H1 (cell line): ENCODE measurements around the gene SLC26A9. TPM values are rescaled to one million over a fixed set of nuclear protein-coding genes. Genes with fewer than 3 reads are reported as not detected.

Experiments used
- ASH2L ChIP-seq: fragments of 200-600, 300-600 bp; sonication (generic); IDR thresholded peaks from one replicate; pipeline ENCODE4 v1.7.1; 2017; ENCODE audit warnings: low read length
- BACH1 ChIP-seq: IDR thresholded peaks from 2 replicates; pipeline ENCODE4 v1.6.1; 2012; ENCODE audit warnings: low read length, improper control_type of control experiment
- CHD1 ChIP-seq: IDR thresholded peaks from 2 replicates; pipeline ENCODE4 v1.6.1; 2012; ENCODE audit warnings: low read depth, low read length, improper control_type of control experiment
- EGR1 ChIP-seq: IDR thresholded peaks from 2 replicates; pipeline ENCODE4 v1.6.1; 2011; ENCODE audit warnings: low read depth, low read length, borderline replicate concordance
- EP300 ChIP-seq, 2 experiments: IDR thresholded peaks; 1 replicate in 1 of 2; 2 replicates in 1 of 2; pipeline ENCODE4 v1.6.1; 2011 to 2012; ENCODE audit warnings: low read depth in 2 of 2, low read length in 2 of 2, mild to moderate bottlenecking in 2 of 2, borderline replicate concordance in 1 of 2, inconsistent platforms in 1 of 2, moderate library complexity in 1 of 2
- RXRA ChIP-seq: IDR thresholded peaks from 2 replicates; pipeline ENCODE4 v1.6.1; 2011; ENCODE audit warnings: low read depth, mild to moderate bottlenecking, low read length, moderate library complexity; ENCODE audit not compliant: insufficient read depth
- polyA plus RNA-seq, 7 experiments: library from polyadenylated mRNA; depleted of rRNA in 3 of 7; stranded (reverse) in 5 of 7; unstranded in 2 of 7; fragments of >200 nt in 5 of 7; fragments of 200-250 nt in 2 of 7; gene quantifications; 1 replicate in 5 of 7; 2 replicates in 1 of 7; 4 replicates in 1 of 7; pipeline versions ENCODE4 v1.2.1 to v1.2.3, GENCODE V29; 2011 to 2013; ENCODE audit warnings: missing spikeins in 2 of 7, mixed read lengths in 2 of 7
- total RNA-seq: library from RNA; stranded (reverse); fragmentation: NEBNext Ultra II Directional; extraction: Animal tissue kit (Norgen Biotek cat#: 25700); gene quantifications from 2 replicates; pipeline ENCODE4 v1.2.1, GENCODE V29; 2021

SLC26A9 gene
- total and polyA plus RNA-seq, 2 of the 8 experiments (the other 6 are each of a cell fraction or from before 2014, with no cell fraction given): not detected

GRCh38 chr1:205926213-205926612, 17.0 kb downstream of the SLC26A9 start (continued):
- TF ChIP-seq RXRA (no peak), BACH1 (no peak), EP300 (IDR thresholded peaks at IDR 0.05; ENCODE audit: borderline replicate concordance in 1 of 2, low read depth in 2 of 2, low read length in 2 of 2) (no peak), ASH2L (no peak), EGR1 (no peak), CHD1 (no peak)
